GM21619 (cell line): ENCODE results near the gene AKR1E2.

Experiments used
- ATAC-seq: cut with Tn5 transposase; IDR thresholded peaks from one replicate; pipeline ENCODE4 v1.9.1; 2021; ENCODE audit not compliant: unreplicated experiment

AKR1E2 gene

GRCh38 chr10:4843525-4844180, 17.6 kb downstream of the AKR1E2 start:
- ATAC-seq: no peak

GRCh38 chr10:4844864-4845263, 18.9 kb downstream of the AKR1E2 start:
- no peak for ATAC-seq

- no peak for ATAC-seq
These were observed 19.8 kb downstream of the AKR1E2 start for GRCh38 chr10:4845766-4846165.

- no peak for ATAC-seq
These were observed 20.8 kb downstream of the AKR1E2 start for GRCh38 chr10:4846775-4847174.

- ATAC-seq: no peak
These were observed 21.8 kb downstream of the AKR1E2 start for GRCh38 chr10:4847561-4848355.

GRCh38 chr10:4848356-4849041, 22.5 kb downstream of the AKR1E2 start:
- ATAC-seq: no peak

- no peak for ATAC-seq
These were observed 23.0 kb downstream of the AKR1E2 start for GRCh38 chr10:4849042-4849402.

- ATAC-seq: peak; percentile 85
These were observed 23.7 kb downstream of the AKR1E2 start for GRCh38 chr10:4849555-4850242.

GRCh38 chr10:4850397-4850796, 24.4 kb downstream of the AKR1E2 start:
- ATAC-seq: no peak

- ATAC-seq: no peak
These were observed 25.2 kb downstream of the AKR1E2 start for GRCh38 chr10:4851176-4851575.

GRCh38 chr10:4851846-4852245, 25.8 kb downstream of the AKR1E2 start:
- no peak for ATAC-seq

GRCh38 chr10:4865945-4866661, 40.1 kb downstream of the AKR1E2 start:
- no peak for ATAC-seq

GRCh38 chr10:4867109-4867519, 41.1 kb downstream of the AKR1E2 start:
- ATAC-seq: no peak

- no peak for ATAC-seq
These were observed 41.7 kb downstream of the AKR1E2 start for GRCh38 chr10:4867520-4868356.

GRCh38 chr10:4868357-4868657, 42.3 kb downstream of the AKR1E2 start:
- ATAC-seq: no peak

GRCh38 chr10:4882704-4883078, 56.7 kb downstream of the AKR1E2 start:
- ATAC-seq: no peak

- ATAC-seq: no peak
These were observed 57.2 kb downstream of the AKR1E2 start for GRCh38 chr10:4883079-4883739.

GRCh38 chr10:4885162-4885561, 59.2 kb downstream of the AKR1E2 start:
- no peak for ATAC-seq

GRCh38 chr10:4887501-4887900, 61.5 kb downstream of the AKR1E2 start:
- ATAC-seq: no peak

- ATAC-seq: no peak
These were observed 62.2 kb downstream of the AKR1E2 start for GRCh38 chr10:4888236-4888635.
